ENCODE data around the gene GPN1. TPM values are rescaled to one million over a fixed set of nuclear protein-coding genes. Genes with fewer than 3 reads are reported as not detected.
"Not testable (repeated sequence)": the region's sequence is repeated elsewhere in the genome, so short reads cannot be mapped to it uniquely, and the experiment has no call there.

The GPN1 gene
- total RNA-seq, 1 donor from 2014 or later, result 22.9 TPM

DNA sequence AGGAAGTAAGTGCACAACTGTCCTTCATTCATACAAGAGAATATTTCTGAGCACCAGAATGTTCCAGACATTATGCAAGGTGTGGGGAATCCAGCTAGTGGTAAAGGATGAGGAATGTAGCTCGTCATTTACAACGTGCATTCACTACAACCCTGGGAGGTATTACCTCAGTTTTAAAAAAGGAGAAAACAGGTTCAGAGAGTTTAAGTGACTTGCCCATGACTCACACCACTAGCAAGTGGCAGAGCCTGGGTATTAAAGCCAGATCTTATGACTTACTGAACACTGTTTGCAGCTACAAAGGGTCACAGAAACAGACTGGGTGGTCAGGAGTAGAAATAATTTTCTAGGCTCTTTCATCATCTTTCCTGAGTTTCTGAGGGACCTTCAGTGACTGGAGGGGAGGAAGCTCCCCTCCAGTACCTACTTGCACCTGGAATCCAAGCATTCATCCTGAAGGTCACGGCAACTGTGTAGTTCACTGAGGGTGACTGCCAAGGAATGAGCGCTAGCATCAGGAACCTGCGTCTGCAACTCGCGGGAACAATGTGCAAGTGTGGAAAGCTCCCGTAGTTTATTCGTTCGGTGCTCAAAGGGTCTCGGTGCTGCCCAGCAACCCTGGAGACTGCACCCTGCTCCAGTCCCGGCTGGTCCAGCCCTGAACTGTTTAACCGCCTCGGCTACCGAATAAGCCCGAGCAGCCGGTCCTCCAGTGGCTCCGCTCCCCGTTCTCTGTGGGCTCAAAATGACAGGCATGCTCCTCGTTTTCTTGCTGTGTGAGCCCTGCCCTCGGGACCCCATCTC, 685 bp upstream of the GPN1 start:
- no peak for DNase-seq

DNA sequence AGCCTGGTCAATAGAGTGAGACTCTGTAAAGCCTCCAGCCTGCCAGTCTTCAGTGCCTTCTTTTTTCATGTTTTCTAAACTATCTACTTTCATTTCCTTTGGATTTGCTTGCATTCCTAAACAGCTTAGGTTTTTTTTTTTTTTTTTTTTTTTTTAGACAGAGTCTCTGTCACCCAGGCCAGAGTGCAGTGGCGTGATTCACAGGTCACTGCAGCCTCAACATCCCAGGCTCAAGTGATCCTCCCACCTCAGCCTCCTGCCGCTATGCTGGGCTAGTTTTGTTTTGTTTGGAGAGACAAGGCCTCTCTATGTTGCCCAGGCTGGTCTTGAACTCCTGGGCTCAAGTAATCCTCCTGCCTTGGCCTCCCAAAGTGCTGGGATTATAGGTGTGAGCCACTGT, 1.4 kb downstream of the GPN1 start:
- not testable (repeated sequence) for DNase-seq

DNA sequence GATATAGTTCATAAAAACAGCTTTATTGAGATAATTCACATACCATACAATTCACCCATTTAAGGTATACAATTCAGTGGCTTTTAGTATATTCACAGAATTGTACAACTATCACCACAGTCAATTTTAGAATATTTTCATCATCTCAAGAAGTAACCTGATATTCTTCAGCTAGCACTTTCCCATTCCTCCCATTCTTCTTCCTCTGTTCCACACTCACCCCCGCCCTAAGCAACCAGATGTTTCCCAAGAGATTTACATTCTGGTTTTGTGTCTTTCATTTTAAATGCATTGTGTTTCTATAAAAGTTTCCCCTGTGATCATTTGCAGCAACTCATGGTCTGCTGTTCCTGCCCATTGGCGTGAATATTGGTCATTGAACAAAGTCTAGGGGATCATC, 5.4 kb downstream of the GPN1 start:
- DNase-seq, result no peak

DNA sequence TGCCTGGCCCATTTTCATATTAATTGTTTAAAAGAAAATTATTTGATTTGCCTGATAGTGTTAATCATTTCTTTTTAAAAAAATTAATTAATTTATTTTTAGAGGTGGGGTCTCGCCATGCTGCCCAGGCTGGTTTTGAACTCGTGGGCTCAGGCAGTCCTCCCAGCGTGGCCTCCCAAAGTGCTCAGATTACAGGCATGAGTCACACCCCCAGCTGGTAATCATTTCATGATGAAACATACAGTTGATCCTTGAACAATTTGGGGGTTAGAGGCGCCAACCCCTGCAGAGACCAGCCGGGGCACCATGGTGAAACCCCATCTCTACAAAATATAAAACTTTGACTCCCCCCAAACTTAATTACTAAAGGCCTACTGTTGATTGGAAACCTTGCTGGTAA, 7.9 kb downstream of the GPN1 start:
- no peak for DNase-seq

DNA sequence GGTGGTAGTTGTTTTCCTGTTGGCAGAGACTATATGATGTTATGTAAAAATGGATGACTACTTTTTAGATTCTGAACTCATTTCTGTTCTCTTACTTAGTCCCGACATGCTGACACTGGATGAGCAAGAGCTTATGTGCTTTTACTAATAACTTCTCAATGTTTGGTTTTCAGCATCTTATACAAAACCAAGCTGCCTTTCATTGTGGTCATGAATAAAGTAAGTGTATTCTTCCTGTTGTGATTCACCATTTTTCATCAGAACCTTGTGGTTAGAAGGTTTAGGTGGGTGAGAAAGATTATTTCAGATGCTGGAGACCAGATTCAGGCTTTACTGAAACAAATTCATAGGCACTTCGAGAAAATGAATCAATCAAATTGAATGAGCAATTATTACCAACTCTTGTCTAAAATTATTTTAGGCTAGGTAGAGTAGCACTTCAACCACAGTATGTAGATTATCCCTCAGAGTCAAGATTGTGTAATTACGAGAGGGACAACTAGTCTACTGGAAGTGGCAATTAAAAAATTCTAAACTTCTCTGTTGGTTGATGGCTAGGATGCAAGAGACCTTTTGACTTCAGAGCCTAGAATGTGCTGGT, 9.3 kb downstream of the GPN1 start:
- no peak for DNase-seq

DNA sequence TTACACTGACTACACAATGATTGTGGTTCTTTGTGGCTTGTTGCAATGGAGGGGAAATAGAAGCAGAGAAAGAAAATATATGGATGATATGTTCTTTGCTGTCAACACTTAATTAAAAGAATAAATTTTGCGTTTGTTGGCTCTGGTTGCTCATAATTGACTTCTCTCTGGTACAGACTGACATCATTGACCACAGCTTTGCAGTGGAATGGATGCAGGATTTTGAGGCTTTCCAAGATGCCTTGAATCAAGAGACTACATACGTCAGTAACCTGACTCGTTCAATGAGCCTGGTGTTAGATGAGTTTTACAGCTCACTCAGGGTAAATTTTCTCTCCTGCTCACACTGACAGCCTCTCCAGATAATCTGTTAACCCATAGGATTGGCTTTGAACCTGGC, 9.9 kb downstream of the GPN1 start:
- DNase-seq, result no peak

DNA sequence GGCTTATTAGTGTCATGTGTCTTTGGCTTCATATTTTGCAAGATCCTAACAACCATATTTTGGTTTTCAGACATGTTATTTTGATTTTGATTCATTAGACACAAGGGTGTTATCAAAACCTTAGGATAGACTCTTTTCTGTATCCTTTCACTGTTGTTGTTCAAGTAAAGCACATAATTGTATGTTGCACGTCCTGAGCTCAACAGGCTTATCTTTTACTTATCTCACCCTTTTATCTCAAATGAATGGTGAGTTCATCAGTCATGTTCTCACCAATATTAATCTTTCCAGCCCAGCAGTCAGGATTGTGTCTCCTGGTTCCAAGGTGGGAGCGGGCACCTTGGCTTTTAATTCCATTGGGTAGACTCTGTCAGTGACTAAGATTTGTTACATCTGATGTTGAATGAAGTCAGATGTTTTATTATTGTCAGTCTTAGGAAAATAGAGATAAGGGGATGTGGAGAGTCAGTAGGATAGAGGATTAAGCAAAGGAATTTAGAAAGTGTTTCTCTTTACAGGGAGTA, 11.9 kb downstream of the GPN1 start:
- no peak for DNase-seq

DNA sequence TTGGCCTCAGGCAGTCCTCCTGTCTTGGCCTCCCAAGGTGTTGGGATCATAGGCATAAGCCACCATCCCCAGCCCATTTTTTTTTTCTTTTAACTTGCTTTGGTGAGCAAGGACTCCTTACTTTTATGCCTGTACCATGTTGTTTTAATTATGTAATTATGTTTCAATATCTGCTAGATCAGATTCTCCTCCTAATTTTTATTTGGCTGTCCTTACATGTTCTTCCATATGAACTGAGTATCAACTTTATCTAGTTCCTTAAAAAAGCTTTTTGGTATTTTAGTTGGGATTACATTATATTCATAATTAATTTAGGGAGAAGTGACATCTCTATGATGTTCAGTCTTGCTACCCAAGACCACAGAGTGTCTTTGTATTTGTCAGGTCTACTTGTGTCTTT, 16.3 kb downstream of the GPN1 start:
- DNase-seq, result no peak

DNA sequence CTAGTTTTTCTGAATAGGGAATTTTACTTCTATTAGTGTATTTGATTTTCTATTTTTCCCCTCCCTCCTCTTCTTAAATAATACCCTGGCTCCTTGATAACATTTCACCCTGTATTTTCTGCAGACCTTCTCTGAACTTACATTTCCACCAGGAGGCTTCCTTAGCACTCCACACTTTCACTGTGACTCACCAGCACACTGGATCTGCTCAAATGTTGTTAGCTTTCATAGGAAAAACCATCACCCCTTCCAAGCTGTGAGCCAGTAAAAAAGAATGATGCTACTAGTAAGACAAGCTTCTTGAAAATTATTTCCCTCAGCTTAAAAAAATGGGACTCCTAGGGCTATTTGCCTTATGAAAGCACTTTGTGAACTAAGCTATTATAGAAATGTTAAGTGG, 18.4 kb downstream of the GPN1 start:
- no peak for DNase-seq

DNA sequence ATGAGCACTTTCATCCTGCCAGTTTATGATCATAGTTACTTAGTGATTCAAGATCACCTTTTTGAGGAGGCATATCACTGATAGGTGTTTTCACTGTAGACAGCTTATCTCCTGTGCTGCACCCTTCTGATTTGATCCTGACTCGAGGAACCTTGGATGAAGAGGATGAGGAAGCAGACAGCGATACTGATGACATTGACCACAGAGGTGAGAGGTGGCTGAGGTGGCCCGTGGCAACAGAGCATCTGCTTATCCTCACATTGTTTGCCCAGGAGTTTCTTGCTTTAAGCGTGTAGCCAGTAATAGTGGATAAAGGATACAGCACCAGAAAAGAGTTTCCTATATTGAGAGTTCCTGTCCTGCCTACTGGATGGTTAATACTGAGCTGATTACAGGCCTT, 18.9 kb downstream of the GPN1 start:
- no peak for DNase-seq

DNA sequence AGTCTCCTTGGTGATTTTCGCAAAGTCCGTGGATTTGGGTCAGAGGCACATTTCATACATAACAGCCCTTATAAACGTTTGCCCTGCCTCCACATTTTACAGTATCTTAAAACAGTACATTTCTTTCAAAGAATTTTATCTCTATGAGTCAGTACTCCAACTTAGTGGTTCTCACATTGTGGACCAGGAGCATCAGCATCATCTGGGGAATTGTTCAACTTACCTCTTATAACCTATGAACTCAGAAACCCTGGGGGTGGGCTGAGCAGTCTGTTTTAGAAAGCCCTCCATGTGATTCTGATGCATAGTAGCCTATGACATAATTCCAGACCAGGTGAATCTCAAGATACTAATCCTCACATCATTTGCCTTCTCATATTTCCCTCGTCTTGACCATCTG, 22.2 kb downstream of the GPN1 start:
- no peak for DNase-seq

DNA sequence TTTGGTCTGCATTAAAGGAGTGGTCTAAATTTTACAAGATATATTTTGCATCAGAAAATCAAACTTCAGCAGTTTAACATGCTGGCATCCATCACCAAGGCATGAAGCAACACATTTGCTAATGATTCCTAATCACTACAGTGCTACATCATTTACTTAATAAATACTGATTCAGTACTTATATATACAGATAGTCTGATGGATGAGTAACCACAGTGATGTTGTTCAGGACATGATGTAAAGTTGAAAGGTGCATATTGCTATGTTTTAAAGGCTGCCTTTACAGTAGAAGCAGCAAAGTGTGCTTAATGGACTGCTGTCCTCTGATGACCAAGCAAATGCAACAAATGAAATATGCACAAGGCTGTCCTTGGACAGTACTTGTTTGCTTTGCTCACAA, 23.5 kb downstream of the GPN1 start:
- DNase-seq, result no peak

DNA sequence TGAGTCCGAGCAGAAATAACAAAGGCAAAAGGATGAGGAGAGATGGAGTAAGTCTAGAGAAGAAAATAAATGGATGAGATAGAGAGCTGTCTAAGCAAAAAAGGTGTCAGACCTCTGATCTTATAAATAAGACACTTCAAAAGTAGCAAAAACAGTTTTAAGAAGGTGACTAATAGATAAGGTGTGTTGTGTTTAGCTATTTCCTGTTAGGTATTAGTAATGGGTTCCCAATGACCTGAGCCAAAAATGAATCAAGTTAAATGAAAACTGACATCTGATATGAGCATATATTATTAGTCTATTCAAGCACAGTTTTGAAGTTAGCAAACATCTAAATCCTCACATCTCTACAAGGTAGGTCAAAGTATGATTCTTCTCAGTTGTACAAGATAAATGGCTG, 23.9 kb downstream of the GPN1 start:
- no peak for DNase-seq

DNA sequence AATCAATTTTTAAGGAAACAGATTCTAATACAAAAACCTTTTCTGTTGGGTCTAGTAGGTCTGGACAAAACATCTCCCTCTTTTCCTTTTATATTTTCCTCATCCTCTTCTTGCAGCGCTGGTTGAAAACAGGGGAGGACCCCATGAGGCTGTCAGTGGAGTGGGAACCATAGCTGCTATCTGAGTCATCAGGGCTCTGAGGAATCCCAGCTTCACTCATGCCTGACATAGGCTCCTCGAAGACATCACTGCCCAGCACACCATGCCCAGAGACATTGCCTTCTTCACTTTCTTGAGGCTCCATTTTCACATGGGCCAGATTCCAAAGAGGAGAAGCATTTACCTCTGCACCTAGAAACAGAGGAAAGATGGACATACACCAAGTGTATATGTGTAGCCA, 24.5 kb downstream of the GPN1 start:
- DNase-seq, result no peak

DNA sequence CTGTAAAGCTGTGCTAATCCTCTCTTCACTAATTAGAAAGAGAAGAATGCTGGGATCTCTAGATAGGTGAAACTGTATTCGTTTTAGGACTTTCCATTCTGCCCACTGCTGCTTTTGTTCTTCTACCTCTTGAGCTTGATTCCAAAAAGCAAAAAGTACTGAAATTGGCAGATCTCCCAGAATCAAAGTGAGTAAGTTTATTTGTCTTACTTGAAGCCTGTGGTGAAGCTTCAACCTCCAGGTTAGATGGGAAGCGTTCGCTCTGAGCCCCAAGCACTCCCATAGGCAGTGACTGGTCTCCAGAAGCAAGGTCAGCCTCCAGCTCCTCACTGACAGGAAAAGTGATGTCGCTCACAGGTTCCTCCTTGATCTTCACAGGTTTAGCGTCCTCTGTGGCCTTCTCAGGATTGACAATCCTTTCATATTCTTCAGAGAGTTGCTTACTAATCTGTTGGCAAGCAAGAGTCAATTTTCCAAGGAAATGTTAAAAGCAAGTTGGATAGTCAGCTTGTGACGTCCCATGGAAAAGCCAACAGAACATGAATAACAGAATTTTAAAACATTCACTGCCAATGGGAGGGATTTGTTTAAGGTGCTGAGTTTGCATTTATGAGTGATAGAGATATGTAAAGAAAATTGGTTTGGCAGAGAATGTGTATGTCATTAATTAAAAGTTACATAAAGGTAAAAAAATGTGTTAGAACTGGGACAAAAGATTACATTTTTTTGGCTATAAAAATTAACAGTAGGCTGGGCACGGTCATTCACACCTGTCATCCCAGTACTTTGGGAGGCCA, 26.5 kb downstream of the GPN1 start:
- no peak for DNase-seq

DNA sequence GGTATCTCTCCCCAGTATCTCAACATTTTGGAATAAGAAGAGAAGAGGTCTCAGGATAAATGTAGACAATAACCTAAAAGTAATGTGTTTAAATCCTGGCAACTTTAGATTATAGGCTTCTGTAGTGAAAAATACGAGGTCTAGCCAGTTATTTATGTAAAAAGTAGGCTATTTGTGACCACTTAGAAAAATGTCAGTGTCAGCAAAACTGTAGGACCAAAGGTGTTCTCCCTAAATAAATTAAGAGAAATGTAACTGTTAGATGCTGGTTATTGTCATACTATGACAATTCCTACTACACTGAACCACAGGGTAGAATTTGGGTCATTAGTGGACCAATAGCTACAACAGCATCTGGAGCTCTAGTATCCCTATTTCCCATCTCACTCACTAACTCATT, 32.5 kb downstream of the GPN1 start:
- no peak for DNase-seq

DNA sequence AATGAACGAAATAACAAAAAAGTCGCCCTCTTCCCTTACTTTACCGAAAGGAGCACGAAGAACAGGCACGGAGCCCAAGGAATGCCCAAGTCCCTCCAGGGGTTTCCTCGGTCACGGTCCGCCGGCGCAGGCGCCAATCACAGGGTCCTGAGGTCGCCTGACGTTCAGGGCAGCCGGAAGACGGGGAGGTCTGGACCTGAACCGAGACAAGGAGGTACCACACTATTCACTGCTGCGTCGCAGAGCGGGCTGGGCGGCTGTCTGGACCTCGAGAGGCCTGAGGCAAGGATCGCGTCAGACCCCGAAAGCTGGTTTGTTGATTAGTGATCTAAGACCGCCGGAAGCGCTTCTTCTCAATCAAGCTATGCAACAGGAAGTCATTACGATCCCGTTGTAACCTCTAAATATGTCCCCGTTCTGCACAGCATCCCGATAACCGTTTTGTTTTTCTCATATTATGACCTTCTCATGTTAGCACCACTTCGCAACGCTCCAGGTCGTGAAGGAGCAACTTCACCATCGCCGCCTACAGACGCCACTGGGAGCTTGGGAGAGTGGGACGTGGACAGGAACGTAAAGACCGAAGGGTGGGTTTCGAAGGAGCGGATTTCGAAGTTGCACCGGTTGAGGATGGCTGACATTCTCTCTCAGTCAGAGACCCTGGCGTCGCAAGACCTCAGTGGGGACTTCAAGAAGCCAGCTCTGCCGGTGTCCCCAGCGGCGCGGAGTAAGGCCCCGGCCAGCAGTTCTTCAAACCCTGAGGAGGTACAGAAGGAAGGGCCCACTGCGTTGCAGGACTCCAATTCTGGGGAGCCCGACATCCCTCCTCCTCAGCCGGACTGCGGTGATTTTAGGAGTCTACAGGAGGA, 34.7 kb downstream of the GPN1 start, which contains the start of the genes SLC4A1AP and SUPT7L:
Gene SLC4A1AP (plus strand): TSS at position 605 of the 869 bp plus-strand sequence. CDS start 26 bp downstream, at position 631.
Gene SUPT7L (minus strand): TSS at position 330 of the 869 bp plus-strand sequence. CDS start 1,422 bp downstream, outside the sequence.
- DNase-seq, result peak; percentile 95

DNA sequence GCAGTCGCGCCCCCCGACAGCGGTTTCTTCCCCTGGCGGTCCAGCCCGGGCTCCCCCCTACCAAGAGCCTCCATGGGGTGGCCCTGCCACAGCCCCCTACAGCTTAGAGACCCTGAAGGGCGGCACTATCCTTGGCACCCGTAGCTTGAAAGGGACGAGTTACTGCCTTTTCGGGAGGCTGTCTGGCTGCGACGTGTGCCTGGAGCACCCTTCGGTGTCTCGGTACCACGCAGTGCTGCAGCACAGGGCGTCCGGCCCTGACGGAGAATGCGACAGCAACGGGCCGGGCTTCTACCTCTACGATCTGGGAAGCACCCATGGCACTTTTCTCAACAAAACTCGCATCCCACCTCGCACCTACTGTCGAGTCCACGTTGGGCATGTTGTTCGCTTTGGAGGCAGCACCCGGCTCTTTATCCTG, 35.3 kb downstream of the GPN1 start:
- DNase-seq, result no peak

DNA sequence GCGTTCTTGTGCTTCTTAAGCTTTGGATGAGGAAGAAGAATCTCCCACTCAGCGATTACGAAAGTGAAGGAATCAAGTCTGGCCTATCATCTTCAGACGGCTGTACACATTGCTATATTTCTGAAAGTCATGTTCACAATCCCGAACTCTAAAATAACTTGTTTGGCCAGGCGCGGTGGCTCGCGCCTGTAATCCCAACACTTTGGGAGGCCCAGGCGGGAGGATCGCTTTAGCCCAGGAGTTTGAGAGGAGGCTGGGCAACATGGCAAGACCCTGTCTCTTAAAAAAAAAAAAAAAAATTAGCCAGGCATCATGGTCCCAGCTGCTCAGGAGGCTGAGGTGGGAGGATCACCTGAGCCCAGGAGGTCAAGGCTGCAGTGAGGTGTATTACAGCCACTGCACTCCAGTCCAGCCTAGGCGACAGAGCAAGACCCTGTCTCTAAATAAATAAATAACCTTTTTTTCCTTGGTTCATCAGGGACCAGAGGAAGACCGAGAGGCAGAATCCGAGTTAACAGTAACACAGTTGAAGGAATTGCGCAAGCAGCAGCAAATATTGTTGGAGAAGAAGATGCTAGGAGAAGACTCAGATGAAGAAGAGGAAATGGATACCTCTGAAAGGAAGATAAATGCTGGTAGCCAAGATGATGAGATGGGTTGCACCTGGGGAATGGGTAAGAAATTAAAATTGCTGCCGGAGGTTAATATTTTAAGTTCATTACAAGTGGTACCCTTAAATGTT, 35.9 kb downstream of the GPN1 start:
- DNase-seq, result no peak

DNA sequence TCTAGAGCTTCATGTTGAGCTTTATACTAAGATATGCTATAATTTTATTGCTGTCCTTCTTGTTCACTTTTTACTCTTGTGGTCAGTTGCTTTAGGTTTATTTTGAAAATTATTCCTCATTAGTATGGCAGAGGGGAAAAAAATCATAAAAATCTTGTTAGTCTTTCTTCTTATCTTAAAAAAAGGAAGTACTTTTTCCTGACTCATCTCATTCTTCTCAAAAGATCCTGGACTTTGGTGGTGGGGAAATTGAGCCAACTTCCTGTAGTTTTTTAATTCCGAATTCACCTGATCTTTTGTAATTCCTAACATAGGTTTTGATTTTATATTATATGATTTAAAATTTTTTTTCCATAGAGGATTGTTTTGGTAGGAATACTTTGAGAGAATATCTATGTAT, 38.6 kb downstream of the GPN1 start:
- DNase-seq, result no peak

DNA sequence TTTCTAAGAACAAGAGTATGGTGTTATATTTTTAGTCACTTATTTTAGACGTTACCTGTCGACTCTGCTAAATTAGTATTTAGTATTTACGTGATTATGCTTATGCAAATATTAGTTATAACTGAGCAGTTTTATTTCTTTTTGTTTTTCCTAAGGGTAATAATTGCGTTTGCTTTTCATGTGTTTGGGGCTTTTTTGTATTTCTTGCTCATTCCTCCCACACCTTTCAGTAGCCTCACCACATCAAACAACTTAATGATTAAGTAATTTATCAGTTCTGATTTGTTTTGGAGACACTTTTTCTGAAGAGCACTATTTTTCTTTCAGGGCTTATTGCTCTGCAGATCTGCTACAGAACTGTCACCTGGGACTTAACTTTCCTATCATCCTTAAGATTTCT, 42.4 kb downstream of the GPN1 start:
- DNase-seq, result no peak

Measured in skin of body (tissue), 2 donors.